Heart left ventricle (tissue), 16 donors: ENCODE results near the gene FBXO31. TPM values are rescaled to one million over a fixed set of nuclear protein-coding genes. Genes with fewer than 3 reads are reported as not detected.

Experiments
- ATAC-seq, 4 donors: fragments of 200-7000 bp; cut with Tn5 transposase; one replicate each; pipeline ENCODE4 v1.9.1; 2020 to 2022; ENCODE audit warnings: moderate library complexity in 4 of 4, mild to moderate bottlenecking in 3 of 4, moderate number of reproducible peaks in 1 of 4
- DNase-seq, 5 donors: peaks; one replicate each; pipeline ENCODE4 v3.0.0-alpha.2; 2020
- H3K27ac ChIP-seq, 12 donors: fragments of 200-600 bp; sonication (generic) in 4 of 12; one replicate each; pipeline versions ENCODE4 v1.5.0 to v1.8.0; 2016 to 2022; ENCODE audit warnings: mild to moderate bottlenecking in 2 of 12
- H3K27me3 ChIP-seq, 9 donors: fragments of 200-600 bp; sonication (generic) in 2 of 9; one replicate each; pipeline versions ENCODE4 v1.5.1 to v1.8.0; 2016 to 2022; ENCODE audit warnings: mild to moderate bottlenecking in 3 of 9
- H3K36me3 ChIP-seq, 9 donors: fragments of 200-600 bp; sonication (generic) in 2 of 9; one replicate each; pipeline versions ENCODE4 v1.5.0 to v1.8.0; 2018 to 2022; ENCODE audit warnings: mild to moderate bottlenecking in 2 of 9
- H3K4me1 ChIP-seq, 12 donors: fragments of 200-600 bp; sonication (generic) in 4 of 12; one replicate each; pipeline versions ENCODE4 v1.5.0 to v1.8.0; 2016 to 2022; ENCODE audit warnings: mild to moderate bottlenecking in 3 of 12
- H3K4me3 ChIP-seq, 12 donors: fragments of 200-600 bp; sonication (generic) in 4 of 12; one replicate each; pipeline versions ENCODE4 v1.5.0 to v1.8.0; 2017 to 2022; ENCODE audit warnings: mild to moderate bottlenecking in 9 of 12, moderate library complexity in 4 of 12
- H3K9me3 ChIP-seq, 12 donors: fragments of 200-600 bp; sonication (generic) in 4 of 12; one replicate each; pipeline versions ENCODE4 v1.5.0 to v1.8.0; 2016 to 2022; ENCODE audit warnings: mild to moderate bottlenecking in 1 of 12
- POLR2A ChIP-seq, 2 donors: fragments of 450-650 bp; IDR thresholded peaks; one replicate each; pipeline ENCODE4 v1.6.1; 2017; ENCODE audit warnings: antibody characterized with exemption in 2 of 2, mild to moderate bottlenecking in 2 of 2, moderate library complexity in 2 of 2
- WGBS, 4 donors: extraction: QIAGEN DNeasy Blood & Tissue Kit in 2 of 4; methylation state at CpG; one replicate each; pipeline versions ENCODE4 v1.1.5 to v1.1.7; 2013 to 2018; 5-methylcytosine and 5-hydroxymethylcytosine counted together
- intact Hi-C, 10 donors: fragments of 100-400 bp; cut with DNase I; formaldehyde crosslinking; loops; one replicate each; pipeline versions ENCODE4 v1.11.1 to v1.14.2; 2022
- polyA plus RNA-seq, 2 donors: library from polyadenylated mRNA; stranded (reverse); fragments of 200-250 nt; gene quantifications; one replicate each; pipeline ENCODE4 v1.2.3, GENCODE V29; 2013
- total RNA-seq, 9 donors: library from RNA; depleted of rRNA in 2 of 9; stranded (reverse); fragments of >200 nt in 2 of 9; fragmentation: NEBNext Ultra II Directional in 3 of 9; extraction: Animal tissue kit (Norgen Biotek cat#: 25700) in 3 of 9; gene quantifications; one replicate each; pipeline versions ENCODE4 v1.1.0 to v1.2.4, GENCODE V29; 2016 to 2023
- TF ChIP-seq, protein P1 (sequence below), 12 donors: fragments of 200-600 bp; sonication (generic) in 4 of 12; IDR thresholded peaks; one replicate each; pipeline versions ENCODE4 v1.5.0 to v1.8.0; 2018 to 2022; ENCODE audit warnings: antibody characterized with exemption in 12 of 12, mild to moderate bottlenecking in 5 of 12
- donor health status: ischemic (EF 13 %, LVEDD 7.1; RV severe dilation, severe dysfunction).
- donor health status: healthy with polysubstance abuse.
- donor health status: DM: no; HTN: yes; CAD: no.
- donor health status: DM: no; HTN: no; CAD: no.
- donor health status: ischemic (EF 25% LVEDD 6.9; RV normal size, moderate dysfunction).
- donor health status: ischemic (EF 25% LVEDD 5.7; RV mildly dilated, moderate dysfunction).
- donor health status: healthy.
- donor health status: DM: yes; HTN: yes; CAD: no.
- donor health status: ischemic (EF 35%, LVEDD 5.7; RV mildly dilated, moderate dysfunction).
- donor health status: nonischemic (EF 11% LVEDD 7.7; RV severe dilation, severe dysfunction).
- donor health status: DM: yes; HTN: yes; CAD: no.
- donor health status: PGD.
- donor health status: ischemic (EF 29% LVEDD 5.4; RV normal size, mild dysfunction).
- donor health status: nonischemic (EF 23%, LVEDD 6.1; RV moderate dilation, normal function).

FBXO31 gene
- total and polyA plus RNA-seq, 11 donors = 20.0 to 130 (median 63.1) TPM

DNA sequence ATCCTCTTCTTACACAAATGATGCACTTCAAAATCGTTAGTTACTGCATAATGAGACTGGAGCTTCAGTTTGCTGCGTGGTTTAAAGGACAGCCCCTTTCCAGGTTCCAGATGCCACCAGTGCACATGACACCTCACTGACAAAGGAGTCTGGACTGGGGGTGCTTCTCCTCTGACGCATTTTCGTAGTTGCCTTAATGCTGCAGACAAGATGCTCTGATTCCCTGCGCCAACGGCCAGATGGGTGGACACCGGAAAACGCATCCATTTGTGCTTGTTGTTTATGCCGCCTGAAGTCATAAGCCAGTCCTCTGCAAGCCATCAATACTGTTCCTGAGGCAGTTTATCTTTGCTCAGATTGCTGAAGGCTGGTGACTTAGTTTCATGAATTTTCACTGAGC is 16.0 kb downstream of the FBXO31 start:
- TF ChIP-seq, protein P1, sequence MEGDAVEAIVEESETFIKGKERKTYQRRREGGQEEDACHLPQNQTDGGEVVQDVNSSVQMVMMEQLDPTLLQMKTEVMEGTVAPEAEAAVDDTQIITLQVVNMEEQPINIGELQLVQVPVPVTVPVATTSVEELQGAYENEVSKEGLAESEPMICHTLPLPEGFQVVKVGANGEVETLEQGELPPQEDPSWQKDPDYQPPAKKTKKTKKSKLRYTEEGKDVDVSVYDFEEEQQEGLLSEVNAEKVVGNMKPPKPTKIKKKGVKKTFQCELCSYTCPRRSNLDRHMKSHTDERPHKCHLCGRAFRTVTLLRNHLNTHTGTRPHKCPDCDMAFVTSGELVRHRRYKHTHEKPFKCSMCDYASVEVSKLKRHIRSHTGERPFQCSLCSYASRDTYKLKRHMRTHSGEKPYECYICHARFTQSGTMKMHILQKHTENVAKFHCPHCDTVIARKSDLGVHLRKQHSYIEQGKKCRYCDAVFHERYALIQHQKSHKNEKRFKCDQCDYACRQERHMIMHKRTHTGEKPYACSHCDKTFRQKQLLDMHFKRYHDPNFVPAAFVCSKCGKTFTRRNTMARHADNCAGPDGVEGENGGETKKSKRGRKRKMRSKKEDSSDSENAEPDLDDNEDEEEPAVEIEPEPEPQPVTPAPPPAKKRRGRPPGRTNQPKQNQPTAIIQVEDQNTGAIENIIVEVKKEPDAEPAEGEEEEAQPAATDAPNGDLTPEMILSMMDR (IDR thresholded peaks at IDR 0.05) = no peak
- TF ChIP-seq POLR2A (IDR thresholded peaks at IDR 0.05) = no peak
- intact Hi-C loops = no loop called here
- DNase-seq = peak in 2 of 5 donors; percentile 7 to 8
- Histone ChIP-seq H3K4me3 (no peak overlapping the region), H3K9me3 (no peaks in the 10 kb centered on the region), H3K4me1 (peaks cover 6 to 96% (median 65%) of the 10 kb centered on the region in 12 donors), H3K27me3 (peaks cover 0 to 50% (median 0%) of the 10 kb centered on the region in 9 donors), H3K36me3 (peaks cover 0 to 29% (median 7%) of the 10 kb centered on the region in 9 donors), H3K27ac (peak overlapping the region in 7 of 12 donors; percentile 38 to 74 (median 47))
- no peak for ATAC-seq
- WGBS, 4 donors = 85 to 88% (median 86%) methylated on average over 9 of the region's 9 CpGs

DNA sequence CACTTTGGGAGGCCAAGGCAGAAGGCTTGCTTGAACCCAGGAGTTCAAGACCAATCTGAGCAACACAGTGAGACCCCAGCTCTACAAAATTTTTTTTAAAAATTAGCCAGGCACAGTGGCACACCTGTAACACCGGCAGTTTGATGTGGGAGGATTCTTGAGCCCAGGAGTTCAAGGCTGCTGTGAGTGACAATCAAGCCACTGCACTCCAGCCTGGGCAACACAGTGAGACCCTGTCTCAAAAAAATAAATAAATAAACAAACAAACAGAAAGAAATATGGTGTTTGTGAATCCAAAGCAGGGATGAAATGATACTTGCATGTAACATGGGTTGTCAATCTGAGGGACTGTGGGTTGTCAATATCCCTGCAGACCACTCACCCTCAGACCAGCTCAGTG is 16.6 kb downstream of the FBXO31 start:
- no peak overlapping the region for H3K4me3 ChIP-seq
- peak overlapping the region in 1 of 12 donors; percentile 74 for H3K27ac ChIP-seq
- peaks cover 0 to 49% (median 0%) of the 10 kb centered on the region in 9 donors for H3K27me3 ChIP-seq
- no peaks in the 10 kb centered on the region for H3K9me3 ChIP-seq
- peak in 2 of 5 donors; percentile 2 to 3 for DNase-seq
- peaks cover 0 to 35% (median 11%) of the 10 kb centered on the region in 9 donors for H3K36me3 ChIP-seq
- intact Hi-C loops = no loop called here
- 91 to 100% (median 97%) methylated on average over 1 of the region's 1 CpG for WGBS, 4 donors
- peaks cover 6 to 95% (median 62%) of the 10 kb centered on the region in 12 donors for H3K4me1 ChIP-seq
- no peak for TF ChIP-seq POLR2A (IDR thresholded peaks at IDR 0.05)
- TF ChIP-seq, protein P1 (IDR thresholded peaks at IDR 0.05) = no peak
- no peak for ATAC-seq

DNA sequence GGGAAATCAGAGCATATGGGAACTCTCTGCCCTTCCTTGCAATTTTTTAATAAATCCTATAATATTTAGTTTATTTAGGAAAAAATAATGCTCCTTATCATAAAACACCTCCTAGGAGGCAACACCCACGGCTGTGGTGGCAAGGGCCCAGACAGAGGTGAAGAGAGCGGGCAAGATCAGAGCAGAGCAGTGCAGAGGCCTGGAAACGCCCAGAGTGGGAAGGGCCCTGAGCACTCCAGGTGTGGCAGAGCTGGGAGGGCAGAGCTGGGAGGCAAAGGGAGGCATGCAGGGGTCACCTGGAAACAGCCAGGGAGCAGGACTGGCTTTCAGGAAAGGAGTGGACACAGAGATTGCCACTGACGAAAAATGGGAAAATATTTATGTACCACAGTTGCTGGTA is 17.3 kb downstream of the FBXO31 start:
- 79 to 86% (median 80%) methylated on average over 4 of the region's 4 CpGs for WGBS, 4 donors
- H3K9me3 ChIP-seq = no peaks in the 10 kb centered on the region
- H3K4me1 ChIP-seq = peaks cover 6 to 95% (median 57%) of the 10 kb centered on the region in 12 donors
- peak overlapping the region in 2 of 12 donors; percentile 74 to 81 for H3K27ac ChIP-seq
- H3K27me3 ChIP-seq = peaks cover 0 to 42% (median 0%) of the 10 kb centered on the region in 9 donors
- no peak overlapping the region for H3K4me3 ChIP-seq
- TF ChIP-seq, protein P1 (IDR thresholded peaks at IDR 0.05) = no peak
- TF ChIP-seq POLR2A (IDR thresholded peaks at IDR 0.05) = no peak
- no peak for ATAC-seq
- H3K36me3 ChIP-seq = peaks cover 0 to 41% (median 17%) of the 10 kb centered on the region in 9 donors
- peak in 2 of 5 donors; percentile 7 to 35 for DNase-seq
- intact Hi-C loops = no loop called here

DNA sequence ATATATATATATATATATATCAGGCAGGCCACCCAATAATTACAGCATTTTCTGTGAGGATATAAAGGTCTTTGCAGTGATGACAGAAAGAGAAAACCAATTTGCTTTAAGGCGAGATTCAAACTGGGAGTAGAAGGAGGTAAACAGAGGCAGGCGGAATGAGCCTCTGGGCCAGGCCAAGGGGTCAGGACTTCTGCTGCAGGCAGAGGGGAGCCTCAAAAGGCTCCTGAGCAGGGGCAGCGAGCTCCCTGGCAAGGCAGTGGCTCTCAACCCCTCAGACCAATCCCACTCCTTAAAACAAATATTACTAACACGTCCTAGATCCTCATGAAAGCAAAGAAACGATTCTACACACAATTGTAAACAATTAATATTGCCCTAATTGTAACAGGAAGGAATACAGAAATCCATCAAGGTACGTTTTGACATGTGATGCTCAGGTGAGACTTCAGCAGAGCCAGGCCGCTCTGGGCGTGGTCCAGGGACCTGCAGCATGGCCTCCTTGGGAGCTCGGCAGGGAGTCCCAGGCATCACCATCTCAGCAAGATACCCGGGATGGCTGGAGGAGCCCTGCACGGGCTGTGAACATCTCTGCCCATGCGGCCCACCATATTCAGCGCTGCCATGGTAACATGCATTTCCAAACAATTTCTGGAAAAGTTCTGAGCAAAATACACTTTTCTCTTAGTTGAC is 18.4 kb downstream of the FBXO31 start:
- peak in 3 of 5 donors; percentile 7 to 12 (median 8) for DNase-seq
- H3K27me3 ChIP-seq = peaks cover 0 to 34% (median 0%) of the 10 kb centered on the region in 9 donors
- H3K36me3 ChIP-seq = peaks cover 0 to 45% (median 26%) of the 10 kb centered on the region in 9 donors
- TF ChIP-seq, protein P1 (IDR thresholded peaks at IDR 0.05) = no peak
- no peak for TF ChIP-seq POLR2A (IDR thresholded peaks at IDR 0.05)
- peak overlapping the region in 5 of 12 donors; percentile 64 to 81 (median 75) for H3K27ac ChIP-seq
- H3K4me3 ChIP-seq = no peak overlapping the region
- WGBS, 4 donors = 89 to 94% (median 93%) methylated on average over 13 of the region's 13 CpGs
- ATAC-seq = no peak
- H3K9me3 ChIP-seq = no peaks in the 10 kb centered on the region
- peaks cover 6 to 95% (median 47%) of the 10 kb centered on the region in 12 donors for H3K4me1 ChIP-seq
- intact Hi-C loops = no loop called here
